ENCODE data around the gene RHOF. TPM values are rescaled to one million over a fixed set of nuclear protein-coding genes. Genes with fewer than 3 reads are reported as not detected.

RHOF gene
- total RNA-seq, 1 experiment from 2014 or later = 116 TPM

GRCh38 chr12:121808623-121809022, 15.1 kb upstream of the RHOF start:
- Histone ChIP-seq H2AFZ (ENCODE audit: low read depth, low read length, poor library complexity, severe bottlenecking) (no peak overlapping the region), H4K20me1 (ENCODE audit: insufficient read depth) (no peaks in the 10 kb centered on the region), H3K9me2 (ENCODE audit: insufficient read depth) (no peaks in the 10 kb centered on the region), H3K27ac (ENCODE audit: low read depth, low read length) (no peak overlapping the region), H3K9ac (ENCODE audit: low read length) (no peak overlapping the region), H3K9me3 (ENCODE audit: control insufficient read depth in 1 of 2, insufficient read depth in 1 of 2, low read depth in 1 of 2, low read length in 2 of 2) (no peaks in the 10 kb centered on the region), H3K79me2 (ENCODE audit: insufficient read depth, low read length) (peaks cover 81% of the 10 kb centered on the region), H3K4me3 (replicated peaks in 1 of 2; ENCODE audit: low read depth in 1 of 2, low read length in 2 of 2) (no peak overlapping the region), H3K36me3 (ENCODE audit: control insufficient read depth in 1 of 2, insufficient read depth in 2 of 2, low read length in 2 of 2) (peaks cover 10 to 27% of the 10 kb centered on the region in 2 experiments; a peak in 3 of 4 replicates), H3K4me1 (ENCODE audit: control insufficient read depth in 1 of 2, insufficient read depth in 2 of 2, low read length in 2 of 2) (peaks cover 13 to 43% of the 10 kb centered on the region in 2 experiments), H3K4me2 (ENCODE audit: low read length) (no peak overlapping the region), H3K27me3 (ENCODE audit: insufficient read depth, low read length) (no peaks in the 10 kb centered on the region)
- no TSS peak for BruUV-seq (replicated peaks)
- intact Hi-C loops (cut with micrococcal nuclease) = no loop called here
- ChIA-PET POLR2A (interaction anchor here (2.6 kb wide), 1 partner anchor 14 kb away, joined by 9 read pairs; no protein-coding TSS in a partner anchor), CTCF (interaction anchor here (3.9 kb wide), 1 partner anchor 13 kb away, joined by 33 read pairs; the partner anchor contains the start of gene RHOF), RAD21 (ENCODE audit: low non-redundant PET in 1 of 2, low total read pairs in 2 of 2, uncharacterized antibody in 2 of 2, unreplicated experiment in 2 of 2) (no interaction called here)
- no peak for TF ChIP-seq ELF1 (IDR thresholded peaks at IDR 0.05; ENCODE audit: borderline replicate concordance, low read depth)
- TF ChIP-seq SRF (IDR thresholded peaks at IDR 0.05; ENCODE audit: low read depth) = no peak
- TF ChIP-seq ATF3 (IDR thresholded peaks at IDR 0.05) = no peak
- TF ChIP-seq EZH2phosphoT487 (IDR thresholded peaks at IDR 0.05; ENCODE audit: borderline replicate concordance) = no peak
- no peak for TF ChIP-seq FOSL1 (IDR thresholded peaks at IDR 0.05; ENCODE audit: low read depth)
- no peak for TF ChIP-seq MAX (IDR thresholded peaks at IDR 0.05)
- no peak for TF ChIP-seq YY1 (IDR thresholded peaks at IDR 0.05; ENCODE audit: extremely low read depth, insufficient replicate concordance, low read depth, low read length)
- no peak for TF ChIP-seq ZFX (IDR thresholded peaks at IDR 0.05)
- TF ChIP-seq, protein P1, sequence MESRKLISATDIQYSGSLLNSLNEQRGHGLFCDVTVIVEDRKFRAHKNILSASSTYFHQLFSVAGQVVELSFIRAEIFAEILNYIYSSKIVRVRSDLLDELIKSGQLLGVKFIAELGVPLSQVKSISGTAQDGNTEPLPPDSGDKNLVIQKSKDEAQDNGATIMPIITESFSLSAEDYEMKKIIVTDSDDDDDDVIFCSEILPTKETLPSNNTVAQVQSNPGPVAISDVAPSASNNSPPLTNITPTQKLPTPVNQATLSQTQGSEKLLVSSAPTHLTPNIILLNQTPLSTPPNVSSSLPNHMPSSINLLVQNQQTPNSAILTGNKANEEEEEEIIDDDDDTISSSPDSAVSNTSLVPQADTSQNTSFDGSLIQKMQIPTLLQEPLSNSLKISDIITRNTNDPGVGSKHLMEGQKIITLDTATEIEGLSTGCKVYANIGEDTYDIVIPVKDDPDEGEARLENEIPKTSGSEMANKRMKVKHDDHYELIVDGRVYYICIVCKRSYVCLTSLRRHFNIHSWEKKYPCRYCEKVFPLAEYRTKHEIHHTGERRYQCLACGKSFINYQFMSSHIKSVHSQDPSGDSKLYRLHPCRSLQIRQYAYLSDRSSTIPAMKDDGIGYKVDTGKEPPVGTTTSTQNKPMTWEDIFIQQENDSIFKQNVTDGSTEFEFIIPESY (IDR thresholded peaks at IDR 0.05; ENCODE audit: extremely low read depth, insufficient replicate concordance, low read length) = no peak
- no peak for TF ChIP-seq CBX3 (IDR thresholded peaks at IDR 0.05; ENCODE audit: low read depth)
- no peak for TF ChIP-seq RAD21 (IDR thresholded peaks at IDR 0.05; ENCODE audit: low read depth)
- no peak for TF ChIP-seq REST (IDR thresholded peaks at IDR 0.05; ENCODE audit: low read depth)
- TF ChIP-seq POLR2A (IDR thresholded peaks at IDR 0.05; ENCODE audit: borderline replicate concordance, extremely low read depth, insufficient read depth, insufficient read length) = no peak
- no peak for TF ChIP-seq POLR2AphosphoS5 (IDR thresholded peaks at IDR 0.05; ENCODE audit: low read depth, low read length)
- ATAC-seq = no peak
- no peak for DNase-seq (ENCODE audit: low read depth, low spot score)

All from HCT116 (cell line).